ENCODE data around the gene HPSE2. TPM values are rescaled to one million over a fixed set of nuclear protein-coding genes. Genes with fewer than 3 reads are reported as not detected.

HPSE2 gene
- total and polyA plus RNA-seq, 2 experiments from 2014 or later: 0.10 to 0.24 TPM

GRCh38 chr10:99057936-99058690 is 177.5 kb downstream of the HPSE2 start:
- TF ChIP-seq JUNB (IDR thresholded peaks at IDR 0.05; ENCODE audit: unreplicated experiment) (no peak), POLR2AphosphoS5 (IDR thresholded peaks at IDR 0.05; ENCODE audit: low read depth) (no peak), STAT1 (IDR thresholded peaks at IDR 0.05; ENCODE audit: unreplicated experiment) (no peak), EZH2 (IDR thresholded peaks at IDR 0.05; ENCODE audit: low read depth, unreplicated experiment) (no peak), ZNF114 (CRISPR knock-in tag; IDR thresholded peaks at IDR 0.05) (no peak), REST (IDR thresholded peaks at IDR 0.05; ENCODE audit: unreplicated experiment) (no peak), CTCF (conservative IDR thresholded peaks at IDR 0.05; ENCODE audit: low read depth in 2 of 2) (no peak), CREB1 (CRISPR knock-in tag; IDR thresholded peaks at IDR 0.05; ENCODE audit: low read depth) (no peak), EZH2phosphoT487 (IDR thresholded peaks at IDR 0.05; ENCODE audit: unreplicated experiment) (no peak), ZNF331 (CRISPR knock-in tag; IDR thresholded peaks at IDR 0.05; ENCODE audit: low read depth) (no peak), NANOG (IDR thresholded peaks at IDR 0.05; ENCODE audit: borderline replicate concordance) (no peak)
- TF ChIP-seq, protein P1, sequence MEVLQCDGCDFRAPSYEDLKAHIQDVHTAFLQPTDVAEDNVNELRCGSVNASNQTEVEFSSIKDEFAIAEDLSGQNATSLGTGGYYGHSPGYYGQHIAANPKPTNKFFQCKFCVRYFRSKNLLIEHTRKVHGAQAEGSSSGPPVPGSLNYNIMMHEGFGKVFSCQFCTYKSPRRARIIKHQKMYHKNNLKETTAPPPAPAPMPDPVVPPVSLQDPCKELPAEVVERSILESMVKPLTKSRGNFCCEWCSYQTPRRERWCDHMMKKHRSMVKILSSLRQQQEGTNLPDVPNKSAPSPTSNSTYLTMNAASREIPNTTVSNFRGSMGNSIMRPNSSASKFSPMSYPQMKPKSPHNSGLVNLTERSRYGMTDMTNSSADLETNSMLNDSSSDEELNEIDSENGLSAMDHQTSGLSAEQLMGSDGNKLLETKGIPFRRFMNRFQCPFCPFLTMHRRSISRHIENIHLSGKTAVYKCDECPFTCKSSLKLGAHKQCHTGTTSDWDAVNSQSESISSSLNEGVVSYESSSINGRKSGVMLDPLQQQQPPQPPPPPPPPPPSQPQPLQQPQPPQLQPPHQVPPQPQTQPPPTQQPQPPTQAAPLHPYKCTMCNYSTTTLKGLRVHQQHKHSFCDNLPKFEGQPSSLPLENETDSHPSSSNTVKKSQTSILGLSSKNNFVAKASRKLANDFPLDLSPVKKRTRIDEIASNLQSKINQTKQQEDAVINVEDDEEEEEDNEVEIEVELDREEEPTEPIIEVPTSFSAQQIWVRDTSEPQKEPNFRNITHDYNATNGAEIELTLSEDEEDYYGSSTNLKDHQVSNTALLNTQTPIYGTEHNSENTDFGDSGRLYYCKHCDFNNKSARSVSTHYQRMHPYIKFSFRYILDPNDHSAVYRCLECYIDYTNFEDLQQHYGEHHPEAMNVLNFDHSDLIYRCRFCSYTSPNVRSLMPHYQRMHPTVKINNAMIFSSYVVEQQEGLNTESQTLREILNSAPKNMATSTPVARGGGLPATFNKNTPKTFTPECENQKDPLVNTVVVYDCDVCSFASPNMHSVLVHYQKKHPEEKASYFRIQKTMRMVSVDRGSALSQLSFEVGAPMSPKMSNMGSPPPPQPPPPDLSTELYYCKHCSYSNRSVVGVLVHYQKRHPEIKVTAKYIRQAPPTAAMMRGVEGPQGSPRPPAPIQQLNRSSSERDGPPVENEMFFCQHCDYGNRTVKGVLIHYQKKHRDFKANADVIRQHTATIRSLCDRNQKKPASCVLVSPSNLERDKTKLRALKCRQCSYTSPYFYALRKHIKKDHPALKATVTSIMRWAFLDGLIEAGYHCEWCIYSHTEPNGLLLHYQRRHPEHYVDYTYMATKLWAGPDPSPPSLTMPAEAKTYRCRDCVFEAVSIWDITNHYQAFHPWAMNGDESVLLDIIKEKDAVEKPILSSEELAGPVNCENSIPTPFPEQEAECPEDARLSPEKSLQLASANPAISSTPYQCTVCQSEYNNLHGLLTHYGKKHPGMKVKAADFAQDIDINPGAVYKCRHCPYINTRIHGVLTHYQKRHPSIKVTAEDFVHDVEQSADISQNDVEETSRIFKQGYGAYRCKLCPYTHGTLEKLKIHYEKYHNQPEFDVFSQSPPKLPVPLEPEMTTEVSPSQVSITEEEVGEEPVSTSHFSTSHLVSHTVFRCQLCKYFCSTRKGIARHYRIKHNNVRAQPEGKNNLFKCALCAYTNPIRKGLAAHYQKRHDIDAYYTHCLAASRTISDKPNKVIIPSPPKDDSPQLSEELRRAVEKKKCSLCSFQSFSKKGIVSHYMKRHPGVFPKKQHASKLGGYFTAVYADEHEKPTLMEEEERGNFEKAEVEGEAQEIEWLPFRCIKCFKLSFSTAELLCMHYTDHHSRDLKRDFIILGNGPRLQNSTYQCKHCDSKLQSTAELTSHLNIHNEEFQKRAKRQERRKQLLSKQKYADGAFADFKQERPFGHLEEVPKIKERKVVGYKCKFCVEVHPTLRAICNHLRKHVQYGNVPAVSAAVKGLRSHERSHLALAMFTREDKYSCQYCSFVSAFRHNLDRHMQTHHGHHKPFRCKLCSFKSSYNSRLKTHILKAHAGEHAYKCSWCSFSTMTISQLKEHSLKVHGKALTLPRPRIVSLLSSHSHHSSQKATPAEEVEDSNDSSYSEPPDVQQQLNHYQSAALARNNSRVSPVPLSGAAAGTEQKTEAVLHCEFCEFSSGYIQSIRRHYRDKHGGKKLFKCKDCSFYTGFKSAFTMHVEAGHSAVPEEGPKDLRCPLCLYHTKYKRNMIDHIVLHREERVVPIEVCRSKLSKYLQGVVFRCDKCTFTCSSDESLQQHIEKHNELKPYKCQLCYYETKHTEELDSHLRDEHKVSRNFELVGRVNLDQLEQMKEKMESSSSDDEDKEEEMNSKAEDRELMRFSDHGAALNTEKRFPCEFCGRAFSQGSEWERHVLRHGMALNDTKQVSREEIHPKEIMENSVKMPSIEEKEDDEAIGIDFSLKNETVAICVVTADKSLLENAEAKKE (CRISPR knock-in tag; IDR thresholded peaks at IDR 0.05): no peak
- TF ChIP-seq, protein P2, sequence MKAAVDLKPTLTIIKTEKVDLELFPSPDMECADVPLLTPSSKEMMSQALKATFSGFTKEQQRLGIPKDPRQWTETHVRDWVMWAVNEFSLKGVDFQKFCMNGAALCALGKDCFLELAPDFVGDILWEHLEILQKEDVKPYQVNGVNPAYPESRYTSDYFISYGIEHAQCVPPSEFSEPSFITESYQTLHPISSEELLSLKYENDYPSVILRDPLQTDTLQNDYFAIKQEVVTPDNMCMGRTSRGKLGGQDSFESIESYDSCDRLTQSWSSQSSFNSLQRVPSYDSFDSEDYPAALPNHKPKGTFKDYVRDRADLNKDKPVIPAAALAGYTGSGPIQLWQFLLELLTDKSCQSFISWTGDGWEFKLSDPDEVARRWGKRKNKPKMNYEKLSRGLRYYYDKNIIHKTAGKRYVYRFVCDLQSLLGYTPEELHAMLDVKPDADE (IDR thresholded peaks at IDR 0.05): no peak
- Histone ChIP-seq H3K79me2 (replicated peaks; ENCODE audit: insufficient read depth) (no peaks in the 10 kb centered on the region), H3F3A (replicated peaks; ENCODE audit: low read depth) (no peaks in the 10 kb centered on the region), H3K27me3 (ENCODE audit: insufficient read depth) (no peaks in the 10 kb centered on the region), H3K4me1 (ENCODE audit: insufficient read depth) (no peaks in the 10 kb centered on the region), H3K4me3 (no peak overlapping the region), H3K4me2 (no peak overlapping the region), H3K27ac (ENCODE audit: low read depth) (no peak overlapping the region), H3K9me2 (ENCODE audit: insufficient read depth) (no peaks in the 10 kb centered on the region), H2AFZ (no peak overlapping the region), H4K20me1 (replicated peaks; ENCODE audit: insufficient read depth) (no peaks in the 10 kb centered on the region), H3K36me3 (ENCODE audit: insufficient read depth) (no peaks in the 10 kb centered on the region)
- H3K36me3 Mint-ChIP-seq (ENCODE audit: low read depth): no peaks in the 10 kb centered on the region
- ATAC-seq (no peak), DNase-seq (ENCODE audit: low spot score) (no peak)
- no peak overlapping the region for H3K27ac Mint-ChIP-seq
- no peaks in the 10 kb centered on the region; the same call in 2 of the 3 replicates for H3K9me3 Mint-ChIP-seq
- no peaks in the 10 kb centered on the region for H3K4me1 Mint-ChIP-seq
- no peak overlapping the region for H3K4me3 Mint-ChIP-seq
- H3K27me3 Mint-ChIP-seq (ENCODE audit: insufficient read depth, low read depth, poor library complexity): no peaks in the 10 kb centered on the region

All from GM23338 (cell line).